Smooth muscle cell (in vitro differentiated cells): Measurements from ENCODE around the gene SRPK3. TPM values are rescaled to one million over a fixed set of nuclear protein-coding genes. Genes with fewer than 3 reads are reported as not detected.

ENCODE experiments used
- DNase-seq: peaks from one replicate; lab custom pipeline; 2025; ENCODE audit not compliant: unreplicated experiment; lab: John Stamatoyannopoulos, UW
- H2AFZ ChIP-seq: fragments of 200-600 bp; sonication (generic); 2 replicates; pipeline ENCODE4 v1.6.0; 2016; ENCODE audit warnings: antibody characterized with exemption, low read depth, mild to moderate bottlenecking
- H3F3A ChIP-seq: fragments of 200-600 bp; sonication (generic); 2 replicates; pipeline ENCODE4 v1.6.0; 2017; ENCODE audit warnings: antibody characterized with exemption, low read depth
- H3K27ac ChIP-seq: fragments of 200-600 bp; sonication (generic); 2 replicates; pipeline ENCODE4 v1.5.1; 2016; ENCODE audit warnings: low read depth, mild to moderate bottlenecking
- H3K27me3 ChIP-seq: fragments of 200-600 bp; sonication (generic); 2 replicates; pipeline ENCODE4 v1.6.1; 2016; ENCODE audit warnings: low read depth, mild to moderate bottlenecking
- H3K36me3 ChIP-seq: fragments of 200-600 bp; sonication (generic); 2 replicates; pipeline ENCODE4 v1.5.1; 2016; ENCODE audit warnings: low read depth
- H3K4me1 ChIP-seq: fragments of 200-600 bp; sonication (generic); 2 replicates; pipeline ENCODE4 v1.5.1; 2016; ENCODE audit warnings: low read depth
- H3K4me2 ChIP-seq: fragments of 200-600 bp; sonication (generic); 2 replicates; pipeline ENCODE4 v1.6.0; 2016; ENCODE audit warnings: mild to moderate bottlenecking
- H3K4me3 ChIP-seq: fragments of 200-600 bp; sonication (generic); 2 replicates; pipeline ENCODE4 v1.5.1; 2016; ENCODE audit warnings: mild to moderate bottlenecking
- H3K79me2 ChIP-seq: fragments of 200-600 bp; sonication (generic); 2 replicates; pipeline ENCODE4 v1.6.0; 2016; ENCODE audit warnings: low read depth, mild to moderate bottlenecking
- H3K9ac ChIP-seq: fragments of 200-600 bp; sonication (generic); 2 replicates; pipeline ENCODE4 v1.6.0; 2016; ENCODE audit warnings: low read depth
- H3K9me3 ChIP-seq: fragments of 200-600 bp; sonication (generic); replicated peaks from 2 replicates; pipeline ENCODE4 v1.5.1; 2016; ENCODE audit warnings: low read depth
- H4K20me1 ChIP-seq: fragments of 200-600 bp; sonication (generic); 2 replicates; pipeline ENCODE4 v1.6.0; 2016; ENCODE audit warnings: low read depth
- WGBS: methylation state at CpG from one replicate; pipeline ENCODE4 v1.1.7; 2016; ENCODE audit warnings: low lambda C conversion rate; 5-methylcytosine and 5-hydroxymethylcytosine counted together
- polyA plus RNA-seq: library from polyadenylated mRNA; unstranded; fragments of >200 nt; fragmentation: Nextera tagmentation; extraction: Ambion mirVana; gene quantifications from 2 replicates; pipeline ENCODE4 v1.2.1, GENCODE V29; 2016
- total RNA-seq: library from RNA; depleted of rRNA; stranded (reverse); fragments of >200 nt; gene quantifications from 2 replicates; pipeline ENCODE4 v1.2.3, GENCODE V29; 2014
- TF ChIP-seq, protein P1 (sequence below): fragments of 200-600 bp; sonication (generic); IDR thresholded peaks from 2 replicates; pipeline ENCODE4 v1.5.1; 2017; ENCODE audit warnings: borderline replicate concordance, mild to moderate bottlenecking, antibody characterized with exemption; ENCODE audit not compliant: insufficient read depth, poor library complexity, severe bottlenecking

SRPK3 gene
- total and polyA plus RNA-seq, 2 experiments from 2014 or later: 0.05 TPM; not detected in 1

DNA sequence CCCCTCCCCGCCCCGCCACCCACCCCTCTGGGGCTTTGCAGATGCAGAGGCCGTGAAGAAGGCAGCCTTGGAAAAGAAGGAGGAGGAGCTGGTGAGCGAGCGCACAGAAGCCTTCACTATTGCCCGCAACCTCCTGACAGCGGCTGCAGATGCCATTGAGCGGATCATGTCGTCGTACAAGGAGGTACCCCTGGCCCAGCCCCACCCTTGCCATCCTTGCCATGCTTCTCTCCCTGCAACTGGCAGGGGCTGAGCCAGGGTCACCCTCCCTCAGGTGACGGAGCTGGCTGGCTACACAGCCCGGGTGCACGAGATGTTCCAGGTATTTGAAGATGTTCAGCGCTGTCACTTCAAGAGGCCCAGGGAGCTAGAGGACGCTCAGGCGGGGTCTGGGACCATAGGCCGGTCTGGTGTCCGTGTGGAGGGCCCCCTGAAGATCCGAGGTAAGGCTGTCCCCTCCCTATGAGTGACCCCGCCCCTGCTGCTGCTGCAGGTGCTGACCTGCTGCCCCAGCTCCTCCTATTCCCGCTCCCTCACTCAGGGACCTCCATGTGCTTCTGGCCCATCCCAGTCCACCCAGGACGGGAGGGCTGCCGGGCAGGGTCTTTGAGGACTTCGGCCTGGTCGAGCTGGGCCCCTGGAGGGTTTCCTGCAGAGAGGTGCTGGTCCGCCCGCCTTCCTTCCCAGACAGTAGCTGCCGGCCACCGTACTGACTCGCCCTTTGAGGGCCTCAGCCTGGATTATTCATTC is 44.6 kb upstream of the SRPK3 start:
- WGBS: 89% methylated on average over 26 of the region's 30 CpGs

DNA sequence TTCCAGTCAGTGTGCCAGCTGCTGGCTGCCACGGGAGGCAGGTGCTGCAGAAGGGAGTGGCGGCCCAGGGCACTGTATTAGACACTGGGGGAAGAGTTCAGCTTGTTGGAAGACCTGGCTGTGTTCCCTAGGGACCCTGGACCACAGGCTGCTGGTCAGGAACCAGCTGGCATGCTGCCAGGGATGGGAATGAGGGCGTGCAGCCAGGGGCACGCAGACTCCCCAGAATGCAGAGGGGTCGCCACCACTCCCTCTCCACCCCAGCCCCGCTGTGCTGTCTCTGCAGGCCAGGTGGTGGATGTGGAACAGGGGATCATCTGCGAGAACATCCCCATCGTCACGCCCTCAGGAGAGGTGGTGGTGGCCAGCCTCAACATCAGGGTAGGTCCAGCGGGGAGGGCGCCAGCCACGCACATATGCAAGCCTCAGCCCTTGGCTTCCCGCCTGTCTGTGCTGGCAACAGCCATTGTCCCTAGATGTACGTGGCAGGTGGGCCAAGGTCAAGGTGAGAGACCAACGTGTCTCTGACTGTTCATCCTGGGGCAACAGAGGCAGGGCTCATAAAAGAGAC is 43.9 kb upstream of the SRPK3 start:
- Histone ChIP-seq H3K4me1 (no peaks in the 10 kb centered on the region), H3K4me3 (no peak overlapping the region), H3K79me2 (no peaks in the 10 kb centered on the region), H3K36me3 (no peaks in the 10 kb centered on the region), H3K9me3 (no peaks in the 10 kb centered on the region), H3K27ac (no peak overlapping the region), H3K9ac (no peak overlapping the region), H2AFZ (no peak overlapping the region), H3F3A (no peaks in the 10 kb centered on the region), H3K4me2 (no peak overlapping the region), H4K20me1 (no peaks in the 10 kb centered on the region), H3K27me3 (no peaks in the 10 kb centered on the region)
- TF ChIP-seq, protein P1, sequence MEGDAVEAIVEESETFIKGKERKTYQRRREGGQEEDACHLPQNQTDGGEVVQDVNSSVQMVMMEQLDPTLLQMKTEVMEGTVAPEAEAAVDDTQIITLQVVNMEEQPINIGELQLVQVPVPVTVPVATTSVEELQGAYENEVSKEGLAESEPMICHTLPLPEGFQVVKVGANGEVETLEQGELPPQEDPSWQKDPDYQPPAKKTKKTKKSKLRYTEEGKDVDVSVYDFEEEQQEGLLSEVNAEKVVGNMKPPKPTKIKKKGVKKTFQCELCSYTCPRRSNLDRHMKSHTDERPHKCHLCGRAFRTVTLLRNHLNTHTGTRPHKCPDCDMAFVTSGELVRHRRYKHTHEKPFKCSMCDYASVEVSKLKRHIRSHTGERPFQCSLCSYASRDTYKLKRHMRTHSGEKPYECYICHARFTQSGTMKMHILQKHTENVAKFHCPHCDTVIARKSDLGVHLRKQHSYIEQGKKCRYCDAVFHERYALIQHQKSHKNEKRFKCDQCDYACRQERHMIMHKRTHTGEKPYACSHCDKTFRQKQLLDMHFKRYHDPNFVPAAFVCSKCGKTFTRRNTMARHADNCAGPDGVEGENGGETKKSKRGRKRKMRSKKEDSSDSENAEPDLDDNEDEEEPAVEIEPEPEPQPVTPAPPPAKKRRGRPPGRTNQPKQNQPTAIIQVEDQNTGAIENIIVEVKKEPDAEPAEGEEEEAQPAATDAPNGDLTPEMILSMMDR: no peak
- 89% methylated on average over 15 of the region's 15 CpGs for WGBS
- no peak for DNase-seq

More for the DNA sequence above, 44.6 kb upstream of the SRPK3 start:
- H3K4me1 ChIP-seq: no peaks in the 10 kb centered on the region
- TF ChIP-seq, protein P1: no peak
- H4K20me1 ChIP-seq: no peaks in the 10 kb centered on the region
- no peaks in the 10 kb centered on the region for H3F3A ChIP-seq
- no peak overlapping the region for H3K4me2 ChIP-seq
- no peak overlapping the region for H2AFZ ChIP-seq
- H3K9ac ChIP-seq: no peak overlapping the region
- H3K27ac ChIP-seq: no peak overlapping the region
- no peaks in the 10 kb centered on the region for H3K36me3 ChIP-seq
- no peaks in the 10 kb centered on the region for H3K27me3 ChIP-seq
- H3K9me3 ChIP-seq: no peaks in the 10 kb centered on the region
- no peak overlapping the region for H3K4me3 ChIP-seq
- DNase-seq: no peak
- H3K79me2 ChIP-seq: no peaks in the 10 kb centered on the region

GRCh38 chrX:153738056-153738605 is 42.7 kb upstream of the SRPK3 start:
- no peak overlapping the region for H2AFZ ChIP-seq
- no peak overlapping the region for H3K27ac ChIP-seq
- H3K79me2 ChIP-seq: no peaks in the 10 kb centered on the region
- DNase-seq: no peak
- 96% methylated on average over 27 of the region's 27 CpGs for WGBS
- H3K4me3 ChIP-seq: no peak overlapping the region
- H3K27me3 ChIP-seq: no peaks in the 10 kb centered on the region
- no peaks in the 10 kb centered on the region for H3F3A ChIP-seq
- no peaks in the 10 kb centered on the region for H3K36me3 ChIP-seq
- H3K9me3 ChIP-seq: no peaks in the 10 kb centered on the region
- no peaks in the 10 kb centered on the region for H3K4me1 ChIP-seq
- TF ChIP-seq, protein P1: no peak
- no peaks in the 10 kb centered on the region for H4K20me1 ChIP-seq
- H3K9ac ChIP-seq: no peak overlapping the region
- H3K4me2 ChIP-seq: no peak overlapping the region
